A673 (cell line): ENCODE results near the gene ZNF417. TPM values are rescaled to one million over a fixed set of nuclear protein-coding genes. Genes with fewer than 3 reads are reported as not detected.

Experiments
- BruUV-seq: library from RNA; stranded (reverse); fragments of 400-500 nt; replicated peaks from 2 replicates; lab custom pipeline; 2021; lab: Mats Ljungman, UMichigan
- CTCF ChIA-PET: fragments of 300-600 bp; sonication (Branson Sonifier 250); formaldehyde crosslinking; loops from one replicate; lab custom pipeline; 2022; ENCODE audit warnings: antibody characterized with exemption; lab: Charles Lee
- POLR2A ChIA-PET: fragments of 300-600 bp; sonication (Branson Sonifier 250); formaldehyde crosslinking; loops from one replicate; lab custom pipeline; 2022; ENCODE audit warnings: antibody characterized with exemption; ENCODE audit not compliant: low non-redundant PET; lab: Charles Lee
- DNase-seq: peaks from one replicate; pipeline ENCODE4 v3.0.0-alpha.2; 2015; ENCODE audit warnings: low spot score
- H3K27ac ChIP-seq: fragments of 200-600 bp; sonication (generic); 2 replicates; pipeline ENCODE4 v1.5.1; 2016; ENCODE audit warnings: mixed run types, low read depth, mild to moderate bottlenecking, mixed read lengths, antibody characterized with exemption, low read length; ENCODE audit not compliant: poor library complexity, severe bottlenecking
- H3K27me3 ChIP-seq: fragments of 200-600 bp; sonication (generic); replicated peaks from 2 replicates; pipeline ENCODE4 v1.6.1; 2017; ENCODE audit warnings: mixed run types, low read depth, mild to moderate bottlenecking, mixed read lengths, antibody characterized with exemption, low read length; ENCODE audit not compliant: insufficient read depth, poor library complexity
- H3K36me3 ChIP-seq: fragments of 200-600 bp; sonication (generic); 2 replicates; pipeline ENCODE4 v1.6.1; 2016; ENCODE audit warnings: mixed run types, mild to moderate bottlenecking, mixed read lengths, antibody characterized with exemption, low read length; ENCODE audit not compliant: insufficient read depth, poor library complexity, severe bottlenecking
- H3K4me1 ChIP-seq: fragments of 200-600 bp; sonication (generic); 2 replicates; pipeline ENCODE4 v1.6.1; 2017; ENCODE audit warnings: mixed run types, mild to moderate bottlenecking, mixed read lengths, antibody characterized with exemption, low read length; ENCODE audit not compliant: insufficient read depth, poor library complexity, severe bottlenecking
- H3K4me3 ChIP-seq: fragments of 200-600 bp; sonication (generic); 2 replicates; pipeline ENCODE4 v1.5.1; 2016; ENCODE audit warnings: low read depth, mixed run types, mild to moderate bottlenecking, mixed read lengths, low read length; ENCODE audit not compliant: poor library complexity, severe bottlenecking
- H3K9me3 ChIP-seq: fragments of 200-600 bp; sonication (generic); 2 replicates; pipeline ENCODE4 v1.6.1; 2016; ENCODE audit warnings: mixed run types, low read depth, mild to moderate bottlenecking, mixed read lengths, antibody characterized with exemption, low read length; ENCODE audit not compliant: poor library complexity, severe bottlenecking
- CTCF ChIP-seq: fragments of 300-800, 200-600 bp; sonication (generic); conservative IDR thresholded peaks from 2 replicates; pipeline ENCODE4 v1.5.1; 2017; ENCODE audit warnings: low read depth, mild to moderate bottlenecking, antibody characterized with exemption, low read length, moderate library complexity, mixed read lengths
- EZH2 ChIP-seq: fragments of 200-600 bp; sonication (generic); IDR thresholded peaks from 2 replicates; pipeline ENCODE4 v1.6.1; 2017; ENCODE audit warnings: borderline replicate concordance, low read depth, mild to moderate bottlenecking, mixed read lengths, antibody characterized with exemption, low read length; ENCODE audit not compliant: poor library complexity, severe bottlenecking
- intact Hi-C: fragments of 100-400 bp; cut with micrococcal nuclease; formaldehyde crosslinking; loops from one replicate; pipeline ENCODE4 v1.10.0; 2022; ENCODE audit not compliant: unreplicated experiment
- total RNA-seq: library from RNA; stranded (reverse); gene quantifications from 2 replicates; pipeline ENCODE4 v1.2.3, GENCODE V29; 2021

ZNF417 gene
- total RNA-seq, 1 experiment from 2014 or later = 14.1 TPM

- POLR2A ChIA-PET = no interaction called here
- CTCF ChIA-PET = no interaction called here
- peaks cover 41% of the 10 kb centered on the region for H3K36me3 ChIP-seq
- no peak for DNase-seq
- TF ChIP-seq CTCF = no peak
- no peak for TF ChIP-seq EZH2
- H3K27me3 ChIP-seq = no peaks in the 10 kb centered on the region
- H3K4me3 ChIP-seq = no peak overlapping the region
- no peaks in the 10 kb centered on the region for H3K4me1 ChIP-seq
- no peak overlapping the region for H3K27ac ChIP-seq
- peaks cover 53% of the 10 kb centered on the region for H3K9me3 ChIP-seq
- no TSS peak for BruUV-seq
- intact Hi-C loops = no loop called here
Observed at GRCh38 chr19:57941593-57941992, 25.2 kb upstream of the ZNF417 start.

GRCh38 chr19:57935731-57936130 lies 19.3 kb upstream of the ZNF417 start:
- CTCF ChIA-PET = no interaction called here
- DNase-seq = no peak
- no peaks in the 10 kb centered on the region for H3K27me3 ChIP-seq
- intact Hi-C loops = no loop called here
- H3K4me1 ChIP-seq = no peaks in the 10 kb centered on the region
- POLR2A ChIA-PET = no interaction called here
- peaks cover 52% of the 10 kb centered on the region for H3K9me3 ChIP-seq
- no peak overlapping the region for H3K4me3 ChIP-seq
- no TSS peak for BruUV-seq
- TF ChIP-seq EZH2 (no peak), CTCF (no peak)
- H3K36me3 ChIP-seq = peaks cover 19% of the 10 kb centered on the region
- H3K27ac ChIP-seq = no peak overlapping the region

- peaks cover 20% of the 10 kb centered on the region for H3K36me3 ChIP-seq
- H3K27me3 ChIP-seq = no peaks in the 10 kb centered on the region
- BruUV-seq = TSS peak; percentile 72
- intact Hi-C loops = no loop called here
- H3K4me1 ChIP-seq = no peaks in the 10 kb centered on the region
- DNase-seq = peak; percentile 92
- POLR2A ChIA-PET = no interaction called here
- H3K27ac ChIP-seq = peak within 1 kb of the TSS; percentile 79
- peak within 1 kb of the TSS; percentile 82 for H3K4me3 ChIP-seq
- CTCF ChIA-PET = no interaction called here
- peaks cover 47% of the 10 kb centered on the region for H3K9me3 ChIP-seq
- TF ChIP-seq EZH2 (no peak), CTCF (no peak)
Observed at GRCh38 chr19:57934820-57935665, 18.7 kb upstream of the ZNF417 start, which contains the start of gene ZNF418. ZNF418 (minus strand) TSS chr19:57935402; CDS start chr19:57933822, 1,580 bp downstream.
